K562 (cell line): Measurements from ENCODE around the gene TRIO. TPM values are rescaled to one million over a fixed set of nuclear protein-coding genes. Genes with fewer than 3 reads are reported as not detected.

ENCODE experiments used
- ATAC-seq: fragments of 200-7000 bp; cut with Tn5 transposase; 3 replicates; pipeline ENCODE4 v1.9.1; 2020; ENCODE audit warnings: moderate library complexity
- BruUV-seq: library from RNA; stranded (reverse); fragments of 400-500 nt; replicated peaks from 2 replicates; lab custom pipeline; 2021; lab: Mats Ljungman, UMichigan
- CTCF ChIA-PET: fragments of 300-600 bp; formaldehyde crosslinking; extraction: SDS; loops from one replicate; lab custom pipeline; 2021; ENCODE audit warnings: low intra/inter-chr PET ratio; lab: Yijun Ruan, JAX
- POLR2A ChIA-PET: fragments of 300-600, 350-650 bp; sonication (Branson Sonifier 250); formaldehyde crosslinking; extraction: SDS; loops from one replicate; lab custom pipeline; 2021; ENCODE audit warnings: antibody characterized with exemption, inconsistent platforms; lab: Yijun Ruan, JAX
- DNase-seq, 4 experiments: peaks; one replicate each; pipeline versions ENCODE4 v3.0.0 to v3.0.0-alpha.2; 2011 to 2018; ENCODE audit warnings: low spot score in 3 of 4, mixed read lengths in 3 of 4; ENCODE audit errors: extremely low read depth in 1 of 4
- FAIRE-seq: peaks from 2 replicates; lab custom pipeline; 2011; peaks lifted over from hg19 to GRCh38; lab: Jason Lieb, UNC
- H2AFZ ChIP-seq: 2 replicates; pipeline ENCODE4 v1.6.0; 2011; ENCODE audit warnings: low read depth, low read length, control low read depth, inconsistent platforms
- H3K27ac ChIP-seq: fragments of 200-600 bp; 3 replicates; pipeline ENCODE4 v1.8.0; 2011; ENCODE audit warnings: low read depth, mild to moderate bottlenecking, control low read depth, inconsistent platforms, low read length, moderate library complexity, mixed read lengths; ENCODE audit errors: extremely low read depth
- H3K27me3 ChIP-seq, 2 experiments: fragments of 300-600 bp in 1 of 2; 2 replicates in 1 of 2; 3 replicates in 1 of 2; pipeline versions ENCODE4 v1.6.0 to v1.8.0; 2011; ENCODE audit warnings: inconsistent platforms in 2 of 2, low read length in 2 of 2, mild to moderate bottlenecking in 1 of 2, mixed read lengths in 1 of 2, moderate library complexity in 1 of 2; ENCODE audit not compliant: control insufficient read depth in 2 of 2, insufficient read depth in 2 of 2
- H3K36me3 ChIP-seq: fragments of 300-600 bp; 3 replicates; pipeline ENCODE4 v1.8.0; 2011; ENCODE audit warnings: mild to moderate bottlenecking, low read length, inconsistent platforms; ENCODE audit not compliant: control insufficient read depth, insufficient read depth
- H3K4me1 ChIP-seq, 2 experiments: fragments of 200-600 bp in 1 of 2; replicated peaks in 1 of 2; 2 replicates in 1 of 2; 3 replicates in 1 of 2; pipeline versions ENCODE4 v1.5.1 to v1.8.0; 2011; ENCODE audit warnings: inconsistent platforms in 2 of 2, low read length in 2 of 2, mild to moderate bottlenecking in 1 of 2, mixed read lengths in 1 of 2, moderate library complexity in 1 of 2; ENCODE audit not compliant: control insufficient read depth in 2 of 2, insufficient read depth in 2 of 2
- H3K4me2 ChIP-seq: 2 replicates; pipeline ENCODE4 v1.6.1; 2011; ENCODE audit warnings: low read length, control low read depth, inconsistent platforms, mixed read lengths; ENCODE audit not compliant: insufficient read depth
- H3K4me3 ChIP-seq: fragments of 200-600 bp; sonication (generic), shearing (Covaris generic); 2 replicates; pipeline ENCODE4 v1.5.1; 2016; ENCODE audit warnings: control low read depth, inconsistent platforms
- H3K79me2 ChIP-seq: fragments of 200-600 bp; 3 replicates; pipeline ENCODE4 v1.8.0; 2011; ENCODE audit warnings: low read length, inconsistent platforms; ENCODE audit not compliant: control insufficient read depth, insufficient read depth
- H3K9ac ChIP-seq, 2 experiments: 2 replicates each; pipeline versions ENCODE4 v1.6.0 to v1.6.1; 2011; ENCODE audit warnings: low read depth in 2 of 2, low read length in 2 of 2, control low read depth in 1 of 2, inconsistent platforms in 1 of 2, mild to moderate bottlenecking in 1 of 2, mixed read lengths in 1 of 2; ENCODE audit not compliant: insufficient read depth in 1 of 2
- H3K9me1 ChIP-seq: one replicate; pipeline ENCODE4 v1.6.0; 2011; ENCODE audit warnings: inconsistent platforms, mild to moderate bottlenecking, low read length, moderate library complexity; ENCODE audit not compliant: control insufficient read depth, insufficient read depth
- H3K9me3 ChIP-seq: replicated peaks from 2 replicates; pipeline ENCODE4 v1.5.1; 2011; ENCODE audit warnings: low read depth, low read length, inconsistent platforms; ENCODE audit not compliant: control insufficient read depth, insufficient read depth
- H4K20me1 ChIP-seq: replicated peaks from 2 replicates; pipeline ENCODE4 v1.6.1; 2011; ENCODE audit warnings: low read length, inconsistent platforms, mixed read lengths; ENCODE audit not compliant: control insufficient read depth, insufficient read depth
- BCL6 ChIP-seq: fragments of 250-450 bp; sonication (Bioruptor Pico); IDR thresholded peaks from 2 replicates; pipeline ENCODE4 v1.4.0; 2020
- BRD9 ChIP-seq: fragments of 450-650 bp; IDR thresholded peaks from 2 replicates; pipeline ENCODE4 v1.6.1; 2018; ENCODE audit warnings: low read depth; ENCODE audit not compliant: partially characterized antibody
- CCNT2 ChIP-seq: IDR thresholded peaks from 2 replicates; pipeline ENCODE4 v1.6.1; 2011; ENCODE audit warnings: borderline replicate concordance, low read depth, mild to moderate bottlenecking, moderate library complexity, mixed read lengths, low read length; ENCODE audit not compliant: insufficient read length; ENCODE audit errors: extremely low read depth
- CREB3L1 ChIP-seq: fragments of 450-650 bp; IDR thresholded peaks from 2 replicates; pipeline ENCODE4 v1.6.1; 2014; ENCODE audit warnings: low read depth, mild to moderate bottlenecking, moderate library complexity, borderline replicate concordance
- E2F5 ChIP-seq: sonication (generic); formaldehyde crosslinking; IDR thresholded peaks from 2 replicates; pipeline ENCODE4 v1.8.0; 2022; ENCODE audit warnings: mild to moderate bottlenecking, missing genetic modification reagents
- EZH2 ChIP-seq: IDR thresholded peaks from 2 replicates; pipeline ENCODE4 v1.6.1; 2012; ENCODE audit warnings: low read depth, mild to moderate bottlenecking, inconsistent platforms, low read length, borderline replicate concordance
- GABPB1 ChIP-seq: sonication (generic); formaldehyde crosslinking; IDR thresholded peaks from 2 replicates; pipeline ENCODE4 v1.8.0; 2022; ENCODE audit warnings: mild to moderate bottlenecking, missing genetic modification reagents
- HINFP ChIP-seq: fragments of 450-650 bp; conservative IDR thresholded peaks from 2 replicates; pipeline ENCODE4 v1.6.1; 2016; ENCODE audit warnings: missing genetic modification characterization, low read depth, mild to moderate bottlenecking, control low read depth, missing compliant biosample characterization
- IRF2 ChIP-seq: sonication (generic); formaldehyde crosslinking; IDR thresholded peaks from 2 replicates; pipeline ENCODE4 v1.8.1; 2022; ENCODE audit warnings: mild to moderate bottlenecking, missing genetic modification reagents
- RCOR1 ChIP-seq, 2 experiments: IDR thresholded peaks; 2 replicates each; pipeline ENCODE4 v1.6.1; 2012; ENCODE audit warnings: low read depth in 2 of 2, low read length in 2 of 2, borderline replicate concordance in 1 of 2, improper control_type of control experiment in 1 of 2
- SNAPC5 ChIP-seq: fragments of 250-450 bp; sonication (Bioruptor Pico); IDR thresholded peaks from 2 replicates; pipeline ENCODE4 v1.8.0; 2021; ENCODE audit warnings: moderate library complexity, mild to moderate bottlenecking, inconsistent platforms
- XRCC3 ChIP-seq: fragments of 450-650 bp; IDR thresholded peaks from 2 replicates; pipeline ENCODE4 v1.6.1; 2017; ENCODE audit warnings: mild to moderate bottlenecking, moderate library complexity
- ZBTB8A ChIP-seq: fragments of 450-650 bp; IDR thresholded peaks from 2 replicates; pipeline ENCODE4 v1.6.1; 2018; ENCODE audit warnings: mild to moderate bottlenecking, moderate library complexity; ENCODE audit not compliant: partially characterized antibody
- ZFP30 ChIP-seq: fragments of 250-450 bp; sonication (Bioruptor Pico); IDR thresholded peaks from 2 replicates; pipeline ENCODE4 v1.8.0; 2022; ENCODE audit warnings: moderate library complexity, mild to moderate bottlenecking, inconsistent platforms, borderline replicate concordance
- ZNF586 ChIP-seq: fragments of 450-650 bp; formaldehyde crosslinking; conservative IDR thresholded peaks from 2 replicates; pipeline ENCODE4 v1.4.0; 2020; ENCODE audit warnings: mild to moderate bottlenecking, moderate library complexity
- ZNF589 ChIP-seq: fragments of 200-800 bp; sonication (Bioruptor generic); IDR thresholded peaks from 2 replicates; pipeline ENCODE4 v1.6.1; 2016; ENCODE audit warnings: low read depth, missing genetic modification characterization, missing compliant biosample characterization
- WGBS: fragments of 100-300 bp; shearing (Covaris generic); methylation state at CpG from one replicate; pipeline ENCODE4 v1.1.6; 2016; ENCODE audit warnings: low coverage, mixed read lengths; ENCODE audit not compliant: insufficient coverage; ENCODE audit errors: missing lambda C conversion rate; 5-methylcytosine and 5-hydroxymethylcytosine counted together
- in situ Hi-C: fragments of 300-500 bp; cut with MboI; formaldehyde crosslinking; loops from 4 replicates; pipeline ENCODE4 v1.15.0; 2018; ENCODE audit warnings: inconsistent platforms, mixed read lengths
- intact Hi-C: fragments of 100-400 bp; cut with micrococcal nuclease; formaldehyde crosslinking; loops from 2 replicates; pipeline ENCODE4 v1.14.2; 2022
- polyA plus RNA-seq, 8 experiments: library from polyadenylated mRNA; depleted of rRNA in 4 of 8; stranded (reverse) in 5 of 8; unstranded in 3 of 8; fragments of >200 nt; fragmentation: Nextera tagmentation in 2 of 8; fragmentation: Illumina TruSeq in 1 of 8; extraction: Ambion mirVana in 2 of 8; extraction: Trizol in 1 of 8; gene quantifications; 2 replicates each; pipeline versions ENCODE4 v1.2.1 to v1.2.3, GENCODE V29; 2011 to 2014; ENCODE audit warnings: inconsistent platforms in 1 of 8, missing spikeins in 1 of 8
- total RNA-seq, 7 experiments: library from RNA; depleted of rRNA in 6 of 7; stranded (reverse); fragments of >200 nt in 6 of 7; fragmentation: Illumina TruSeq in 2 of 7; extraction: Trizol in 2 of 7; gene quantifications; 2 replicates each; pipeline versions ENCODE4 v1.2.1 to v1.2.3, GENCODE V29; 2011 to 2021; ENCODE audit warnings: low replicate concordance in 1 of 7

TRIO gene
- total and polyA plus RNA-seq, 9 of the 15 experiments (the other 6 are each of a cell fraction or from before 2014, with no cell fraction given) = 0.24 to 5.0 (median 1.1) TPM

GRCh38 chr5:14507156-14507941 lies 364.2 kb downstream of the TRIO start:
- Histone ChIP-seq H3K4me2 (no peak overlapping the region), H3K4me1 (peaks cover 0 to 5% of the 10 kb centered on the region in 2 experiments; a peak in 1 of 5 replicates), H3K27ac (no peak overlapping the region), H4K20me1 (peaks cover 9% of the 10 kb centered on the region; the same call in 1 of the 2 replicates), H3K9me1 (no peaks in the 10 kb centered on the region), H2AFZ (no peak overlapping the region), H3K27me3 (peaks cover 39 to 75% of the 10 kb centered on the region in 2 experiments), H3K9ac (no peak overlapping the region), H3K9me3 (no peaks in the 10 kb centered on the region), H3K79me2 (no peaks in the 10 kb centered on the region), H3K36me3 (no peaks in the 10 kb centered on the region), H3K4me3 (no peak overlapping the region)
- no peak for ATAC-seq
- CTCF ChIA-PET = no interaction called here
- BruUV-seq = no TSS peak
- 3% methylated on average over 21 of the region's 21 CpGs for WGBS
- intact Hi-C loops = no loop called here
- no peak for FAIRE-seq
- POLR2A ChIA-PET = interaction anchor here (0.7 to 0.8 kb wide), 2 partner anchors 37 to 154 kb away, joined by 3 read pairs; no protein-coding TSS in a partner anchor
- in situ Hi-C loops = no loop called here
- no peak for DNase-seq
- no peak for TF ChIP-seq BRD9
- TF ChIP-seq CCNT2 = no peak
- no peak for TF ChIP-seq ZNF589 (CRISPR knock-in tag)
- TF ChIP-seq EZH2 = no peak
- TF ChIP-seq RCOR1 (IDR thresholded peaks at IDR 0.05; ENCODE audit: borderline replicate concordance in 1 of 2, low read depth in 2 of 2, low read length in 2 of 2) = no peak
- TF ChIP-seq E2F5 = no peak
- no peak for TF ChIP-seq ZBTB8A
- no peak for TF ChIP-seq ZFP30
- no peak for TF ChIP-seq GABPB1 (CRISPR knock-in tag)
- no peak for TF ChIP-seq XRCC3
- TF ChIP-seq SNAPC5 = no peak
- no peak for TF ChIP-seq HINFP
- TF ChIP-seq BCL6 (CRISPR knock-in tag) = no peak
- TF ChIP-seq ZNF586 (CRISPR knock-in tag) = no peak
- no peak for TF ChIP-seq CREB3L1
- TF ChIP-seq IRF2 (CRISPR knock-in tag) = no peak
